Fibroblast of skin of right biceps (primary cell): Measurements from ENCODE around the gene ARHGAP9.

Experiments used
- DNase-seq: peaks from one replicate; pipeline ENCODE4 v3.0.0-alpha.2; 2013

The ARHGAP9 gene

GRCh38 chr12:57471661-57472060 is 8.0 kb downstream of the ARHGAP9 start:
- no peak for DNase-seq

GRCh38 chr12:57470970-57471656 is 8.6 kb downstream of the ARHGAP9 start:
- no peak for DNase-seq

- no peak for DNase-seq
These were observed 9.2 kb downstream of the ARHGAP9 start for GRCh38 chr12:57470286-57470969.

DNA sequence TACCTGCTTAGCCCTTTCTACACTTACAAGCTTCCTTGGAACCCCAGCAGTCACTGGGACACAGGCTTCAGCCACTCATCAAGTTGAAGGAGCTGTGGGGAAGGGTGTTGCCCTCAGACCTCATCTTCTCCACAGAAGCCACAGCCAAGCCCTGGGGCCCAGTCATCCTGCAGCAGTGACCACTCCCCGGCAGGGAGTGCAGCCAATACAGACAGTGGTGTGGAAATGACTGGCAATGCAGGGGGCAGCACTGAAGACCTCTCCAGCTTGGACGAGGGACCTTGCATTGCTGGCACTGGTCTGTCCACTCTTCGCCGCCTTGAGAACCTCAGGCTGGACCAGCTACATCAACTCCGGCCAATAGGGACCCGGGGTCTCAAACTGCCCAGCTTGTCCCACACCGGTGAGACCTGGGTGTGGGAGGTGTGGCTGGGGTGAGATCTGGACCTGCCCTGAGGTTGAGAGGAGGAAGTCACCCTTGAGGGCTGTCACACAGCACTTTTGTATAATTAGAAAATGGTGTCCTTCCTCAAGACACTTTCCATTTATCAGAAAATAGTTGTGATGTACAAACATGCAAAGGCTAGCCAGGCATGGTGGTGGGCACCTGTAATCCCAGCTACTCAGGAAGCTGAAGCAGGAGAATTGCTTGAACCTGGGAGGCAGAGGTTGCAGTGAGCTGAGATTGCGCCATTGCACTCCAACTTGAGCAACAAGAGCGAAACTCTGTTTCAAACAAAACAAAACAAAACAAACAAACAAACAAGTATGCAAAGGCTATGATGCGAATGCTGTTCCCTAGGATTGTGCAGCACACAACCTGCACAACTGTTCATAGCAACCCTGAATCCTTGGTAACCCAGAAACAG is 10.1 kb downstream of the ARHGAP9 start:
- no peak for DNase-seq

- no peak for DNase-seq
These were observed 11.8 kb downstream of the ARHGAP9 start for GRCh38 chr12:57467915-57468314.

DNA sequence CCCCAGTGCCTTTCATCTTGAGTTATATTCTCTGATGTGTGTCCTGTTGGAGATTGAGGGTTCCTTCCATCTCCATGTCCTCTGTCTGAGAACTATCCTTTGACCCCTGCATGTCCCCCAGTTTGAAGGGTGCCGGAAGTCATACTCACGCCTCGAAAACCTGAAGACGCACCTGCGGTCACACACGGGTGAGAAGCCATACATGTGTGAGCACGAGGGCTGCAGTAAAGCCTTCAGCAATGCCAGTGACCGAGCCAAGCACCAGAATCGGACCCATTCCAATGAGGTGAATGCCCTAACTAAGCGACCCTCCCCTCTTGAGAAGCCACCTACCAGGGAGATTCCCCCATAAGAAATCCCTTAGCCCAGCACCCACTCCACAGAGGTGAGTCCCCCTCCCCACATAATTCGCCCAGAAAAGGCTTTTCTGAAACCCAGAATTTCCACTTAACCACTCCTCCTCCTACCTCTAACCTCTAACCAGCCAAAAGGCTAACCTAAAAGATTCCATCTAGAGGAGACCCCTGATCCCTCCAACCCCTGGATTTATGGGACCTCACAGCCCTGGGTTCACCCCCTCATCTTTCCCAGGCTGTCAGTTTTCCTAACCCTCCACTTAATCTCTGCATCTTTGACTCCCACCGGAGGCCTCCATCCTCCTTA is 12.3 kb downstream of the ARHGAP9 start:
- DNase-seq: no peak

GRCh38 chr12:57465747-57466505 is 13.7 kb downstream of the ARHGAP9 start:
- DNase-seq: no peak

DNA sequence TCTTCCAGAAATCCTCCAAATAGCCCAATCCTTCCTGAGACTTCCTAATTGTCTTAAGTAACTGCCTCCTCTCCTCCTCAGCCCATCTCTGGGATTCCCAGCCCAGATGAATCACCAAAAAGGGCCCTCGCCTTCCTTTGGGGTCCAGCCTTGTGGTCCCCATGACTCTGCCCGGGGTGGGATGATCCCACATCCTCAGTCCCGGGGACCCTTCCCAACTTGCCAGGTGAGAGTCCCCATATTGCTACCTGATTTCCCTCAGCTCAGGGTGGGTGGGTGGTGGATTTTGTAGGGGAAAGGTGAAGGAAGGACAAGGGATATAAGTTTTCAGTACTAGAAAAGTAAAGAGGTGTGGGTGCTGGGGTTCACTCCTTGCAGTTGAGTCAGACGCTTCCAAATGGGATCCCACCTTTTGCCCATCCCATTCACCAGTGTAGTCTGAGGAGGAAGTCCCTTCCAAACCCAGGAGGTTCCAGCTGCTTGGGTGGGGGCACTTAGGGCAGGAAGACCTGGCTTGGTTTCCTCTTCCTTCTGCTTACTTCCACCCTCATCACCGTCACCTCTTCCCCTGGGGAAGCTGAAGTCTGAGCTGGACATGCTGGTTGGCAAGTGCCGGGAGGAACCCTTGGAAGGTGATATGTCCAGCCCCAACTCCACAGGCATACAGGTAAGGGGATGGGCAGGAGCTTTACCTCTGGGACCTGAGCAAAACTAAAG is 14.5 kb downstream of the ARHGAP9 start:
- no peak for DNase-seq

DNA sequence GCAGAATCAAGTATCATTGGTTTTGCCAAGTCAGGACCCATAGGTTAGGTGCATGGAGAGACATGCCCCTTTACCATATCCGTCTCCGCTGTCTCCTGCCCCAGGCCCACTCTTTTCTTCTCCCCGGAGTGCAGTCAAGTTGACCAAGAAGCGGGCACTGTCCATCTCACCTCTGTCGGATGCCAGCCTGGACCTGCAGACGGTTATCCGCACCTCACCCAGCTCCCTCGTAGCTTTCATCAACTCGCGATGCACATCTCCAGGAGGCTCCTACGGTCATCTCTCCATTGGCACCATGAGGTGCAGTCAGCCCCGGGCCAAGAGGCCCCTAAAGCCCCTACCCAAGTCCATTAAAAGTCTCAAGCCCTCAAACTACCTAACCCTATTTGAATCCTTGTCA is 15.1 kb downstream of the ARHGAP9 start:
- DNase-seq: no peak

GRCh38 chr12:57462912-57463253 is 16.8 kb downstream of the ARHGAP9 start:
- DNase-seq: no peak

- DNase-seq: peak; percentile 93
These were observed 17.3 kb downstream of the ARHGAP9 start for GRCh38 chr12:57462251-57462911.

GRCh38 chr12:57461917-57462250 is 17.8 kb downstream of the ARHGAP9 start:
- no peak for DNase-seq

- peak; percentile 88 for DNase-seq
These were observed 18.3 kb downstream of the ARHGAP9 start for GRCh38 chr12:57461276-57461916.

- no peak for DNase-seq
These were observed 18.8 kb downstream of the ARHGAP9 start for GRCh38 chr12:57460841-57461275.

DNA sequence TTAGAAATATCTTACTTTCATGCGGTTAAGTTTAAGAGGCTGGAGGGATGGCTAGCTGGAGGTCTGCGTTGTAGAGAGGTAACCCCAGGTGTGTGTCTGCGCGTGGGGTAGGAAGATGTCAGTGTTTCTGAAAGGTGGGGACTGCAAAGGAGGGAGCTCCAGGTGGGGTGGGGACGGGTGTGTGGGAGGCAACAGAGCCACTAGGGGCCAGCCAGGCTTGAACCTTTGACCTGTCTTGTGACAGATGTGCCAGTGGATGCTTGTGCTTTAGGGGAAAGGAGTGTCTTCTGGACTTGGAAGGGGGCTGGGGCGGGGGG is 19.2 kb downstream of the ARHGAP9 start:
- DNase-seq: no peak

DNA sequence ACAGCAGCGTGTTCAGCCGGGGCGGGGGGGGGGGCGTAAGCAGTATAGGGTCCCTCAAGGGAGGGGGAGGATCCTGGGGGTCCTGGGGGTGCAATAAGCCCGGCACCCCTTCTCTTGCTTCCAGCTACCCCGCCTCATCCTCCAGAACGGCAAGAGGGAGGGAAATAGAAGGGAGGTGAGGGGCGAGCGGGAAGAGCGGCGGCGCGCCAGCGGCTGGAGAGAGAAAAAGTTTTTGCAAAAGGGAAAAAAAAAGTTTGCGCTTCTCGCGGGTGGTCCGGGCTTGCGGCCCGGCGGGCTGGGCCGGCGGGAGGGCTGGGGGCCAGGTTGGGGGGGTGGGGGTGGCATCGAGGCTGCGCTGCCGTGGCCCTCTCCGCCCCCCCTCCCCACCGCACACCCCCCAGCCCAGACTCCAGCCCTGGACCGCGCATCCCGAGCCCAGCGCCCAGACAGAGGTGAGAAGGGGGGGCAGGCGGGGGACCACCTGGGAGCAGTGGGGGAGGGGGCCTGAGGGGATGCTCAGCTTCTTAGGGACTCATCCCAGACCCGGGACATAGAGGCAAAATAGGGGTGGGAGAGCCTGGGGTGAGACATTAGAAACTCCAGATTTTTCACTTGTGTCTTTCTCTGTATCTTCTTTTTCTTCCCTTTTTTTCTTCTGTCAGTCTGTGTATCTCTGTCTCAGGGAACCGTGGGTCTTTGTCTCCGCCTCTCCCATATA is 19.8 kb downstream of the ARHGAP9 start, which contains the start of gene GLI1:
TSS of gene GLI1 (plus strand) at position 36 of the 718 bp plus-strand sequence. CDS start 3,907 bp downstream, outside the sequence.
- DNase-seq: peak; percentile 65

- peak; percentile 96 for DNase-seq
These were observed 20.5 kb downstream of the ARHGAP9 start for GRCh38 chr12:57459055-57459749.

- DNase-seq: no peak
These were observed 21.0 kb downstream of the ARHGAP9 start for GRCh38 chr12:57458665-57459054.

GRCh38 chr12:57456737-57457490 is 22.8 kb downstream of the ARHGAP9 start:
- no peak for DNase-seq
